HCT116 (cell line): ENCODE measurements around the gene LRCH1. TPM values are rescaled to one million over a fixed set of nuclear protein-coding genes. Genes with fewer than 3 reads are reported as not detected.
A peak's percentile ranks its signal among the peaks of the same experiment; 100 is the strongest.

Experiments
- ATAC-seq: fragments of 200-7000 bp; cut with Tn5 transposase; 2 replicates; pipeline ENCODE4 v1.9.1; 2020; ENCODE audit warnings: mild to moderate bottlenecking, moderate library complexity
- BruUV-seq: library from RNA; stranded (reverse); fragments of 400-500 nt; replicated peaks from 2 replicates; lab custom pipeline; 2021; lab: Mats Ljungman, UMichigan
- CTCF ChIA-PET: fragments of 300-600 bp; sonication (Branson Sonifier 250); formaldehyde crosslinking; loops from one replicate; lab custom pipeline; 2021; ENCODE audit warnings: antibody characterized with exemption; lab: Charles Lee
- POLR2A ChIA-PET: fragments of 300-600, 350-600 bp; sonication (Branson Sonifier 250); formaldehyde crosslinking; loops from one replicate; lab custom pipeline; 2021; ENCODE audit warnings: antibody characterized with exemption; lab: Charles Lee
- RAD21 ChIA-PET, 2 experiments: fragments of 300-600 bp; sonication (Branson Sonifier 250); formaldehyde crosslinking; loops; one replicate each; lab custom pipeline; 2023; ENCODE audit warnings: low total read pairs in 2 of 2; ENCODE audit not compliant: uncharacterized antibody in 2 of 2, unreplicated experiment in 2 of 2, low non-redundant PET in 1 of 2; lab: Charles Lee
- DNase-seq: peaks from one replicate; pipeline ENCODE4 v3.0.0-alpha.2; 2010; ENCODE audit warnings: low read depth, low spot score
- H2AFZ ChIP-seq: fragments of 200-600 bp; shearing (Covaris generic), sonication (generic); 2 replicates; pipeline ENCODE4 v1.6.1; 2017; ENCODE audit warnings: low read depth, mixed run types, mixed read lengths, antibody characterized with exemption, low read length; ENCODE audit not compliant: poor library complexity, severe bottlenecking
- H3K27ac ChIP-seq: 2 replicates; pipeline ENCODE4 v1.5.1; 2012; ENCODE audit warnings: low read depth, low read length
- H3K27me3 ChIP-seq: fragments of 200-600 bp; sonication (generic); 2 replicates; pipeline ENCODE4 v1.6.1; 2016; ENCODE audit warnings: mixed run types, low read length, mixed read lengths; ENCODE audit not compliant: insufficient read depth
- H3K36me3 ChIP-seq, 2 experiments: fragments of 200-500 bp in 1 of 2; fragments of 200-600 bp in 1 of 2; sonication (Bioruptor generic) in 1 of 2; sonication (generic) in 1 of 2; 2 replicates each; pipeline versions ENCODE4 v1.5.1 to v1.6.1; 2014 to 2016; ENCODE audit warnings: low read length in 2 of 2, inconsistent platforms in 1 of 2, mixed read lengths in 1 of 2, mixed run types in 1 of 2; ENCODE audit not compliant: insufficient read depth in 2 of 2, control insufficient read depth in 1 of 2
- H3K4me1 ChIP-seq, 2 experiments: fragments of 200-600 bp in 1 of 2; sonication (generic) in 1 of 2; 2 replicates each; pipeline versions ENCODE4 v1.5.1 to v1.6.1; 2012 to 2017; ENCODE audit warnings: low read length in 2 of 2, inconsistent platforms in 1 of 2, mild to moderate bottlenecking in 1 of 2, mixed read lengths in 1 of 2, mixed run types in 1 of 2, moderate library complexity in 1 of 2; ENCODE audit not compliant: insufficient read depth in 2 of 2, control insufficient read depth in 1 of 2
- H3K4me2 ChIP-seq: fragments of 200-600 bp; sonication (generic); 2 replicates; pipeline ENCODE4 v1.6.1; 2017; ENCODE audit warnings: mixed run types, low read length, mixed read lengths
- H3K4me3 ChIP-seq, 2 experiments: fragments of 200-600 bp in 1 of 2; sonication (generic) in 1 of 2; replicated peaks in 1 of 2; 2 replicates each; pipeline ENCODE4 v1.5.1; 2011 to 2016; ENCODE audit warnings: low read length in 2 of 2, control low read depth in 1 of 2, low read depth in 1 of 2, mild to moderate bottlenecking in 1 of 2, mixed read lengths in 1 of 2, mixed run types in 1 of 2
- H3K79me2 ChIP-seq: fragments of 200-600 bp; sonication (generic); 2 replicates; pipeline ENCODE4 v1.6.1; 2017; ENCODE audit warnings: mild to moderate bottlenecking, mixed run types, low read length, moderate library complexity, mixed read lengths; ENCODE audit not compliant: insufficient read depth
- H3K9ac ChIP-seq: fragments of 200-600 bp; sonication (generic); 2 replicates; pipeline ENCODE4 v1.6.1; 2016; ENCODE audit warnings: low read length, mixed read lengths
- H3K9me2 ChIP-seq: fragments of 200-600 bp; sonication (generic), shearing (Covaris generic); 2 replicates; pipeline ENCODE4 v1.6.1; 2017; ENCODE audit warnings: mixed run types, mild to moderate bottlenecking, moderate library complexity; ENCODE audit not compliant: insufficient read depth
- H3K9me3 ChIP-seq, 2 experiments: fragments of 200-500 bp in 1 of 2; fragments of 200-600 bp in 1 of 2; sonication (Bioruptor generic) in 1 of 2; sonication (generic) in 1 of 2; 2 replicates each; pipeline ENCODE4 v1.6.1; 2014 to 2017; ENCODE audit warnings: low read length in 2 of 2, mixed read lengths in 2 of 2, inconsistent platforms in 1 of 2, low read depth in 1 of 2, mild to moderate bottlenecking in 1 of 2, mixed run types in 1 of 2, moderate library complexity in 1 of 2; ENCODE audit not compliant: control insufficient read depth in 1 of 2, insufficient read depth in 1 of 2
- H4K20me1 ChIP-seq: fragments of 200-600 bp; sonication (generic), shearing (Covaris generic); 2 replicates; pipeline ENCODE4 v1.6.1; 2017; ENCODE audit warnings: mixed run types, mild to moderate bottlenecking, moderate library complexity; ENCODE audit not compliant: insufficient read depth
- ELF1 ChIP-seq: IDR thresholded peaks from 2 replicates; pipeline ENCODE4 v1.6.1; 2012; ENCODE audit warnings: low read depth, borderline replicate concordance
- EZH2 ChIP-seq: fragments of 200-600 bp; sonication (generic); IDR thresholded peaks from 2 replicates; pipeline ENCODE4 v1.6.1; 2017; ENCODE audit warnings: antibody characterized with exemption, mixed run types
- POLR2AphosphoS5 ChIP-seq: IDR thresholded peaks from 2 replicates; pipeline ENCODE4 v1.6.1; 2011; ENCODE audit warnings: mild to moderate bottlenecking, low read depth, low read length, moderate library complexity
- YY1 ChIP-seq: IDR thresholded peaks from 2 replicates; pipeline ENCODE4 v1.6.1; 2011; ENCODE audit warnings: low read length, low read depth, moderate library complexity, mild to moderate bottlenecking; ENCODE audit not compliant: insufficient replicate concordance; ENCODE audit errors: extremely low read depth
- ZNF274 ChIP-seq: fragments of 200-500 bp; sonication (Bioruptor generic); IDR thresholded peaks from 2 replicates; pipeline ENCODE4 v1.6.1; 2014; ENCODE audit warnings: mild to moderate bottlenecking, low read depth, low read length, inconsistent platforms
- intact Hi-C: fragments of 100-400 bp; cut with micrococcal nuclease; formaldehyde crosslinking; loops from 2 replicates; pipeline ENCODE4 v1.10.0; 2022
- total RNA-seq: library from RNA; stranded (reverse); gene quantifications from one replicate; pipeline ENCODE4 v1.2.1, GENCODE V29; 2021; ENCODE audit not compliant: unreplicated experiment
- TF ChIP-seq, protein P1 (sequence below), 3 experiments: fragments of 200-600 bp in 1 of 3; sonication (generic) in 1 of 3; IDR thresholded peaks in 2 of 3; conservative IDR thresholded peaks in 1 of 3; 2 replicates each; pipeline ENCODE4 v1.5.1; 2012 to 2017; ENCODE audit warnings: low read depth in 2 of 3, low read length in 2 of 3, antibody characterized with exemption in 1 of 3, borderline replicate concordance in 1 of 3, control low read depth in 1 of 3, mild to moderate bottlenecking in 1 of 3, mixed read lengths in 1 of 3, mixed run types in 1 of 3, moderate library complexity in 1 of 3; ENCODE audit not compliant: insufficient read depth in 1 of 3
- TF ChIP-seq, protein P2 (sequence below): IDR thresholded peaks from 2 replicates; pipeline ENCODE4 v1.6.1; 2012
- TF ChIP-seq, protein P3 (sequence below): IDR thresholded peaks from 2 replicates; pipeline ENCODE4 v1.6.1; 2012; ENCODE audit warnings: low read depth

Gene LRCH1
- total RNA-seq, 1 experiment from 2014 or later = 15.6 TPM

DNA sequence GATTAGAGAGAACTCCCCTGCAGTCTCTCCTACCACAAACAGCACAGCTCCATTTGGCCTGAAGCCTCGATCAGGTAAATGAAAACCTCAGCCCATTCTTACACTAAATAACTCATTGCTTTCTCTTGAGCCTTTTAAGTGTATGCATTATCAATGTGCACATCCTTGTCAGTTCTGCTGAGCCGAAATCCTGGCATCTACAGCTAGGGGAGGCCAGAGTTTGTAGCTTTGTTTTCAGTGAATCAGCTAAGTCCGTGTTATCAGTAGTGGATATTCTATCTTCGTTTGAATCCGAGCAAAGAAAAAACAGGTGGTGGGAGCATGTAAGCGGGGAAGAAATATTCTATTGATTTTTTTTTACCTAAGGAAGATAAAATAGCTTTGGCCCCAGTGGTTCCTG is 159.6 kb downstream of the LRCH1 start:
- H3K4me3 ChIP-seq = no peak overlapping the region
- peaks cover 3 to 6% of the 10 kb centered on the region in 2 experiments; a peak in 1 of 4 replicates for H3K36me3 ChIP-seq
- intact Hi-C loops = no loop called here
- no peak overlapping the region for H3K9ac ChIP-seq
- H3K4me2 ChIP-seq = no peak overlapping the region
- no peak overlapping the region for H3K27ac ChIP-seq
- no peaks in the 10 kb centered on the region for H4K20me1 ChIP-seq
- H2AFZ ChIP-seq = no peak overlapping the region
- H3K27me3 ChIP-seq = no peaks in the 10 kb centered on the region
- H3K79me2 ChIP-seq = no peaks in the 10 kb centered on the region
- ChIA-PET POLR2A (no interaction called here), RAD21 (no interaction called here)
- H3K4me1 ChIP-seq = no peaks in the 10 kb centered on the region
- no peak for ATAC-seq
- H3K9me3 ChIP-seq = no peaks in the 10 kb centered on the region
- no peaks in the 10 kb centered on the region for H3K9me2 ChIP-seq
- no peak for TF ChIP-seq EZH2
- TF ChIP-seq, protein P1, sequence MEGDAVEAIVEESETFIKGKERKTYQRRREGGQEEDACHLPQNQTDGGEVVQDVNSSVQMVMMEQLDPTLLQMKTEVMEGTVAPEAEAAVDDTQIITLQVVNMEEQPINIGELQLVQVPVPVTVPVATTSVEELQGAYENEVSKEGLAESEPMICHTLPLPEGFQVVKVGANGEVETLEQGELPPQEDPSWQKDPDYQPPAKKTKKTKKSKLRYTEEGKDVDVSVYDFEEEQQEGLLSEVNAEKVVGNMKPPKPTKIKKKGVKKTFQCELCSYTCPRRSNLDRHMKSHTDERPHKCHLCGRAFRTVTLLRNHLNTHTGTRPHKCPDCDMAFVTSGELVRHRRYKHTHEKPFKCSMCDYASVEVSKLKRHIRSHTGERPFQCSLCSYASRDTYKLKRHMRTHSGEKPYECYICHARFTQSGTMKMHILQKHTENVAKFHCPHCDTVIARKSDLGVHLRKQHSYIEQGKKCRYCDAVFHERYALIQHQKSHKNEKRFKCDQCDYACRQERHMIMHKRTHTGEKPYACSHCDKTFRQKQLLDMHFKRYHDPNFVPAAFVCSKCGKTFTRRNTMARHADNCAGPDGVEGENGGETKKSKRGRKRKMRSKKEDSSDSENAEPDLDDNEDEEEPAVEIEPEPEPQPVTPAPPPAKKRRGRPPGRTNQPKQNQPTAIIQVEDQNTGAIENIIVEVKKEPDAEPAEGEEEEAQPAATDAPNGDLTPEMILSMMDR (IDR thresholded peaks at IDR 0.05 in 2 of 3, conservative IDR thresholded peaks at IDR 0.05 in 1 of 3; ENCODE audit: borderline replicate concordance in 1 of 3, insufficient read depth in 1 of 3, low read depth in 2 of 3, low read length in 2 of 3) = 0 out of 6 replicates have a peak, but pooled peaks of 1 of the 3 experiments have one; percentile 1
- TF ChIP-seq, all 23 proteins: peak for 1
- CTCF ChIA-PET = no interaction called here
- BruUV-seq = no TSS peak
- DNase-seq = no peak

DNA sequence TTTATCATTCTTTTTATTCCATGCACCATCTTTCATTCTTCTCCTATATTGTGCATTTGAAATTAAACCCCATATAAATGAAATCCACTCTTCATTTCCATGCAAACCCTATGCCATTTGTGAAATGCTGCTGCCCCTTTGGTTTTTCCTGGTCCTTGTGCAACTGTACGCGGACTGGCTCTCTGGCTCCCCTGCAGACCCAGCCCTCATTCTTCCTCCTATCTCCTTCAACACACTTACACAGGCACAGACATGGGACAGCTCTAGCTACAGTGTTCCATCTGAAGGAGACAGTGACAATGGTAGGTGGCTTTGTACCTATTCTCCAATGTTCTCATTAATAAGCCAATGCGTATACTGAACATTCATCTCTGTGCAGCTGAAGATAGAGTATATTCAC is 162.4 kb downstream of the LRCH1 start:
- H3K4me1 ChIP-seq = no peaks in the 10 kb centered on the region
- H3K4me2 ChIP-seq = no peak overlapping the region
- H3K27ac ChIP-seq = no peak overlapping the region
- no peak overlapping the region for H3K4me3 ChIP-seq
- no peak overlapping the region for H2AFZ ChIP-seq
- ChIA-PET POLR2A (no interaction called here), RAD21 (no interaction called here), CTCF (no interaction called here)
- H3K27me3 ChIP-seq = no peaks in the 10 kb centered on the region
- H3K9me2 ChIP-seq = no peaks in the 10 kb centered on the region
- BruUV-seq = no TSS peak
- intact Hi-C loops = loop anchor here (5.0 kb wide), 1 partner anchor 113 kb away; no protein-coding TSS in a partner anchor
- H3K9ac ChIP-seq = no peak overlapping the region
- peaks cover under 1 to 3% of the 10 kb centered on the region in 2 experiments; a peak in 1 of 4 replicates for H3K36me3 ChIP-seq
- DNase-seq (no peak), ATAC-seq (no peak)
- no peaks in the 10 kb centered on the region for H3K79me2 ChIP-seq
- no peaks in the 10 kb centered on the region for H4K20me1 ChIP-seq
- H3K9me3 ChIP-seq = no peaks in the 10 kb centered on the region
- TF ChIP-seq, protein P2, sequence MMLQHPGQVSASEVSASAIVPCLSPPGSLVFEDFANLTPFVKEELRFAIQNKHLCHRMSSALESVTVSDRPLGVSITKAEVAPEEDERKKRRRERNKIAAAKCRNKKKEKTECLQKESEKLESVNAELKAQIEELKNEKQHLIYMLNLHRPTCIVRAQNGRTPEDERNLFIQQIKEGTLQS = no peak
- TF ChIP-seq ELF1 (no peak), ZNF274 (no peak), YY1 (no peak), EZH2 (no peak), POLR2AphosphoS5 (no peak)
- TF ChIP-seq, protein P1 (IDR thresholded peaks at IDR 0.05 in 2 of 3, conservative IDR thresholded peaks at IDR 0.05 in 1 of 3; ENCODE audit: borderline replicate concordance in 1 of 3, insufficient read depth in 1 of 3, low read depth in 2 of 3, low read length in 2 of 3) = no peak
- TF ChIP-seq, protein P3, sequence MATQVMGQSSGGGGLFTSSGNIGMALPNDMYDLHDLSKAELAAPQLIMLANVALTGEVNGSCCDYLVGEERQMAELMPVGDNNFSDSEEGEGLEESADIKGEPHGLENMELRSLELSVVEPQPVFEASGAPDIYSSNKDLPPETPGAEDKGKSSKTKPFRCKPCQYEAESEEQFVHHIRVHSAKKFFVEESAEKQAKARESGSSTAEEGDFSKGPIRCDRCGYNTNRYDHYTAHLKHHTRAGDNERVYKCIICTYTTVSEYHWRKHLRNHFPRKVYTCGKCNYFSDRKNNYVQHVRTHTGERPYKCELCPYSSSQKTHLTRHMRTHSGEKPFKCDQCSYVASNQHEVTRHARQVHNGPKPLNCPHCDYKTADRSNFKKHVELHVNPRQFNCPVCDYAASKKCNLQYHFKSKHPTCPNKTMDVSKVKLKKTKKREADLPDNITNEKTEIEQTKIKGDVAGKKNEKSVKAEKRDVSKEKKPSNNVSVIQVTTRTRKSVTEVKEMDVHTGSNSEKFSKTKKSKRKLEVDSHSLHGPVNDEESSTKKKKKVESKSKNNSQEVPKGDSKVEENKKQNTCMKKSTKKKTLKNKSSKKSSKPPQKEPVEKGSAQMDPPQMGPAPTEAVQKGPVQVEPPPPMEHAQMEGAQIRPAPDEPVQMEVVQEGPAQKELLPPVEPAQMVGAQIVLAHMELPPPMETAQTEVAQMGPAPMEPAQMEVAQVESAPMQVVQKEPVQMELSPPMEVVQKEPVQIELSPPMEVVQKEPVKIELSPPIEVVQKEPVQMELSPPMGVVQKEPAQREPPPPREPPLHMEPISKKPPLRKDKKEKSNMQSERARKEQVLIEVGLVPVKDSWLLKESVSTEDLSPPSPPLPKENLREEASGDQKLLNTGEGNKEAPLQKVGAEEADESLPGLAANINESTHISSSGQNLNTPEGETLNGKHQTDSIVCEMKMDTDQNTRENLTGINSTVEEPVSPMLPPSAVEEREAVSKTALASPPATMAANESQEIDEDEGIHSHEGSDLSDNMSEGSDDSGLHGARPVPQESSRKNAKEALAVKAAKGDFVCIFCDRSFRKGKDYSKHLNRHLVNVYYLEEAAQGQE = no peak
